HepG2 (cell line): Measurements from ENCODE around the gene DHRS4L2. TPM values are rescaled to one million over a fixed set of nuclear protein-coding genes. Genes with fewer than 3 reads are reported as not detected.

Experiments
- ATRX ChIP-seq: sonication (generic); formaldehyde crosslinking; IDR thresholded peaks from 2 replicates; pipeline ENCODE4 v1.4.0; 2020; ENCODE audit warnings: missing genetic modification reagents, borderline replicate concordance
- CCAR2 ChIP-seq: fragments of 200-400 bp; formaldehyde crosslinking; optimal IDR thresholded peaks from 2 replicates; pipeline ENCODE3; 2018; ENCODE audit warnings: low read depth, mild to moderate bottlenecking, low read length, moderate library complexity
- CREM ChIP-seq, 2 experiments: sonication (generic) in 1 of 2; formaldehyde crosslinking in 1 of 2; IDR thresholded peaks; 2 replicates each; pipeline versions ENCODE4 v1.4.0 to v1.6.1; 2016 to 2020; ENCODE audit warnings: antibody characterized with exemption in 1 of 2, mild to moderate bottlenecking in 1 of 2, missing genetic modification reagents in 1 of 2
- DPF2 ChIP-seq: sonication (generic); formaldehyde crosslinking; IDR thresholded peaks from 2 replicates; pipeline ENCODE4 v1.4.0; 2020; ENCODE audit warnings: mild to moderate bottlenecking, low read depth, missing genetic modification reagents, borderline replicate concordance
- GATA4 ChIP-seq: sonication (generic); IDR thresholded peaks from 2 replicates; pipeline ENCODE4 v1.6.1; 2016; ENCODE audit warnings: antibody characterized with exemption, low read depth, borderline replicate concordance
- HOXA7 ChIP-seq: sonication (generic); formaldehyde crosslinking; IDR thresholded peaks from 2 replicates; pipeline ENCODE4 v1.8.1; 2022; ENCODE audit warnings: mild to moderate bottlenecking, missing genetic modification reagents, moderate library complexity
- HOXA9 ChIP-seq: sonication (generic); formaldehyde crosslinking; IDR thresholded peaks from 2 replicates; pipeline ENCODE4 v1.8.1; 2022; ENCODE audit warnings: missing genetic modification reagents, mild to moderate bottlenecking, moderate library complexity, borderline replicate concordance
- NAIF1 ChIP-seq: sonication (generic); formaldehyde crosslinking; IDR thresholded peaks from 2 replicates; pipeline ENCODE4 v1.5.0; 2020; ENCODE audit warnings: mild to moderate bottlenecking, missing genetic modification reagents, borderline replicate concordance
- NONO ChIP-seq, 2 experiments: fragments of 450-650 bp in 1 of 2; sonication (generic) in 1 of 2; formaldehyde crosslinking in 1 of 2; IDR thresholded peaks in 1 of 2; conservative IDR thresholded peaks in 1 of 2; 2 replicates each; pipeline versions ENCODE4 v1.6.1 to v1.8.0; 2017 to 2022; ENCODE audit warnings: mild to moderate bottlenecking in 1 of 2, missing genetic modification reagents in 1 of 2, moderate library complexity in 1 of 2
- RARG ChIP-seq: sonication (generic); formaldehyde crosslinking; IDR thresholded peaks from 2 replicates; pipeline ENCODE4 v1.4.0; 2020; ENCODE audit warnings: low read depth, mild to moderate bottlenecking, missing genetic modification reagents
- SNRNP70 ChIP-seq: fragments of 200-400 bp; formaldehyde crosslinking; IDR thresholded peaks from 2 replicates; pipeline ENCODE4 v1.6.1; 2017; ENCODE audit warnings: mild to moderate bottlenecking, low read depth, low read length, moderate library complexity
- ZBTB38 ChIP-seq: sonication (generic); formaldehyde crosslinking; IDR thresholded peaks from 2 replicates; pipeline ENCODE4 v1.5.1; 2020; ENCODE audit warnings: mild to moderate bottlenecking, missing genetic modification reagents
- ZNF230 ChIP-seq: sonication (generic); formaldehyde crosslinking; IDR thresholded peaks from 2 replicates; pipeline ENCODE4 v1.4.0; 2020; ENCODE audit warnings: mild to moderate bottlenecking, missing genetic modification reagents
- ZNF335 ChIP-seq: sonication (generic); formaldehyde crosslinking; IDR thresholded peaks from 2 replicates; pipeline ENCODE4 v1.4.0; 2020; ENCODE audit warnings: missing genetic modification reagents
- ZNF33B ChIP-seq: sonication (generic); formaldehyde crosslinking; IDR thresholded peaks from 2 replicates; pipeline ENCODE4 v1.5.1; 2020; ENCODE audit warnings: mild to moderate bottlenecking, missing genetic modification reagents
- ZNF34 ChIP-seq: sonication (generic); formaldehyde crosslinking; IDR thresholded peaks from 2 replicates; pipeline ENCODE4 v1.4.0; 2020; ENCODE audit warnings: mild to moderate bottlenecking, missing genetic modification reagents, borderline replicate concordance
- ZNF446 ChIP-seq: sonication (generic); formaldehyde crosslinking; IDR thresholded peaks from 2 replicates; pipeline ENCODE4 v1.5.0; 2020; ENCODE audit warnings: mild to moderate bottlenecking, missing genetic modification reagents
- ZNF766 ChIP-seq: sonication (generic); formaldehyde crosslinking; IDR thresholded peaks from 2 replicates; pipeline ENCODE4 v1.5.0; 2020; ENCODE audit warnings: missing genetic modification reagents, borderline replicate concordance
- ZNF816 ChIP-seq: sonication (generic); formaldehyde crosslinking; IDR thresholded peaks from 2 replicates; pipeline ENCODE4 v1.8.0; 2022; ENCODE audit warnings: missing genetic modification reagents, mild to moderate bottlenecking, borderline replicate concordance
- polyA plus RNA-seq, 8 experiments: library from polyadenylated mRNA; depleted of rRNA in 3 of 8; stranded (reverse) in 7 of 8; unstranded in 1 of 8; fragments of >200 nt; fragmentation: Illumina TruSeq in 4 of 8; extraction: Trizol in 4 of 8; gene quantifications; 2 replicates each; pipeline versions ENCODE4 v1.2.1 to v1.2.3, GENCODE V29; 2011 to 2016; ENCODE audit warnings: low read depth in 4 of 8, missing spikeins in 1 of 8, mixed read lengths in 1 of 8; ENCODE audit not compliant: insufficient read depth in 1 of 8
- total RNA-seq, 5 experiments: library from RNA; depleted of rRNA; stranded (reverse); fragments of >200 nt; fragmentation: Illumina TruSeq; extraction: Trizol; gene quantifications; 2 replicates each; pipeline ENCODE4 v1.2.3, GENCODE V29; 2016; ENCODE audit warnings: low read depth in 1 of 5
- TF ChIP-seq, protein P1 (sequence below): sonication (generic); formaldehyde crosslinking; IDR thresholded peaks from 2 replicates; pipeline ENCODE4 v1.4.0; 2020; ENCODE audit warnings: missing genetic modification reagents
- TF ChIP-seq, protein P2 (sequence below): sonication (generic); formaldehyde crosslinking; IDR thresholded peaks from 2 replicates; pipeline ENCODE4 v1.4.0; 2020; ENCODE audit warnings: missing genetic modification reagents
- TF ChIP-seq, protein P3 (sequence below): IDR thresholded peaks from 2 replicates; pipeline ENCODE4 v1.6.1; 2018; ENCODE audit warnings: missing genetic modification reagents, mild to moderate bottlenecking, missing compliant biosample characterization

Gene DHRS4L2
- total and polyA plus RNA-seq, 2 of the 13 experiments (the other 11 are each of a cell fraction or from before 2014, with no cell fraction given): 24.7 to 38.2 TPM

DNA sequence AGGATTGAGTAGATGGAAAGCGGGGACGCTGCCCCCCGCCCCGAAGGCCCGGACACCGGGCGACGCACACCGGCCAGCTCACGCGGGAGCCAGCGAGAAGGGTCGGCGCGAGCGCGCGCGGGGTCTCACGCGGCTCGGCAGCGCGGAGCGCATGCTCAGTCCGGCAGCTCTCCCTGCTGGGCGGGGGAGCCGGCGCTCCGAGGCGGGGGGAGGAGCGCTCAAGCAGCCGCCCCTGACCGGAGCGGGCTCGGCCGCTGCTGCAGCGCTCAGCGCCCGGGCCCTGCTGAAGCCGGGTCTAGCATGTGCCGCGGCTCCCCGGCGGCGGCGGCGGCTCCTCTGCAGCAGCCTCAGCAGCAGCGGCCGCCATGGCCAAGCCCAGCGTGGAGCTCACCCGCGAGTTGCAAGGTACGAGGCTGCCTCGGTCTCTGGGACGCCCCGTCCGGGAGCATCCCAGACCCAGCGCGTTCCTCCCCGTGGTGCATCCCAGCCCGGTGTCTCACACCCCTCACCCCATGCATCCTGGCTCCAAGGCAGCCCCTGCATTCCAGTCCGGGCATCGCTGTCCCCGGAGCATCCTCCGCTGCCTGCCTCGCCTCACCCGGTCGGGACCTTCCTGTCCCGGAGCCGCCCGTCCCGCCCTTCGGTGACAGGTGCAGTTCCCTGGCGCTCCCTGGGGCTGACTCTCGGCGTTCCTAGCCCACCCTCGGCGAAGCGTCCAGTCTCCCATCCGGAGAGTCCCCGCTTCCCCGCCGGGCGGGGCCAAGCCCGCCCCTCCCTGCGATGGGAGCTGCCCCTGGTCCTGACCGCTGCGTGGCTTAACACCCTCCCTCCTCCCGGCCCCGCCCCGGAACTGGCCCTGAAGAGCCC lies 63.3 kb downstream of the DHRS4L2 start, which contains the start of gene CARMIL3 (continued):
- no peak for TF ChIP-seq GATA4
- no peak; the same call in 1 of the 2 replicates for TF ChIP-seq ZBTB38 (CRISPR knock-in tag)
- TF ChIP-seq HOXA7 (CRISPR knock-in tag): peak; percentile 89; the same call in 1 of the 2 replicates
- TF ChIP-seq HOXA9: peak; percentile 90
- no peak for TF ChIP-seq RARG (CRISPR knock-in tag)
- TF ChIP-seq ZNF335 (CRISPR knock-in tag): peak; percentile 78
- peak; percentile 84 for TF ChIP-seq ZNF33B (CRISPR knock-in tag)
- TF ChIP-seq ATRX (CRISPR knock-in tag): 0 out of 2 replicates have a peak, but pooled peaks have one; percentile 39
- no peak for TF ChIP-seq SNRNP70
- TF ChIP-seq, protein P1, sequence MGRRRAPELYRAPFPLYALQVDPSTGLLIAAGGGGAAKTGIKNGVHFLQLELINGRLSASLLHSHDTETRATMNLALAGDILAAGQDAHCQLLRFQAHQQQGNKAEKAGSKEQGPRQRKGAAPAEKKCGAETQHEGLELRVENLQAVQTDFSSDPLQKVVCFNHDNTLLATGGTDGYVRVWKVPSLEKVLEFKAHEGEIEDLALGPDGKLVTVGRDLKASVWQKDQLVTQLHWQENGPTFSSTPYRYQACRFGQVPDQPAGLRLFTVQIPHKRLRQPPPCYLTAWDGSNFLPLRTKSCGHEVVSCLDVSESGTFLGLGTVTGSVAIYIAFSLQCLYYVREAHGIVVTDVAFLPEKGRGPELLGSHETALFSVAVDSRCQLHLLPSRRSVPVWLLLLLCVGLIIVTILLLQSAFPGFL (CRISPR knock-in tag): 0 out of 2 replicates have a peak, but pooled peaks have one; percentile 60
- peak; percentile 64; the same call in 1 of the 2 replicates for TF ChIP-seq ZNF766
- TF ChIP-seq ZNF816: no peak
- 0 out of 2 replicates have a peak, but pooled peaks have one; percentile 44 for TF ChIP-seq DPF2
- TF ChIP-seq CREM (IDR thresholded peaks at IDR 0.05): no peak
- no peak for TF ChIP-seq CREM (CRISPR knock-in tag; IDR thresholded peaks at IDR 0.05)
- no peak; the same call in 1 of the 2 replicates for TF ChIP-seq ZNF230 (CRISPR knock-in tag)
- TF ChIP-seq CCAR2: no peak
- TF ChIP-seq NAIF1 (CRISPR knock-in tag): no peak; the same call in 1 of the 2 replicates
- TF ChIP-seq ZNF446 (CRISPR knock-in tag): peak; percentile 93
- TF ChIP-seq, protein P2, sequence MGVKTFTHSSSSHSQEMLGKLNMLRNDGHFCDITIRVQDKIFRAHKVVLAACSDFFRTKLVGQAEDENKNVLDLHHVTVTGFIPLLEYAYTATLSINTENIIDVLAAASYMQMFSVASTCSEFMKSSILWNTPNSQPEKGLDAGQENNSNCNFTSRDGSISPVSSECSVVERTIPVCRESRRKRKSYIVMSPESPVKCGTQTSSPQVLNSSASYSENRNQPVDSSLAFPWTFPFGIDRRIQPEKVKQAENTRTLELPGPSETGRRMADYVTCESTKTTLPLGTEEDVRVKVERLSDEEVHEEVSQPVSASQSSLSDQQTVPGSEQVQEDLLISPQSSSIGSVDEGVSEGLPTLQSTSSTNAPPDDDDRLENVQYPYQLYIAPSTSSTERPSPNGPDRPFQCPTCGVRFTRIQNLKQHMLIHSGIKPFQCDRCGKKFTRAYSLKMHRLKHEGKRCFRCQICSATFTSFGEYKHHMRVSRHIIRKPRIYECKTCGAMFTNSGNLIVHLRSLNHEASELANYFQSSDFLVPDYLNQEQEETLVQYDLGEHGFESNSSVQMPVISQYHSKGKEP (CRISPR knock-in tag): 0 out of 2 replicates have a peak, but pooled peaks have one; percentile 89
- TF ChIP-seq ZNF34 (CRISPR knock-in tag): no peak
- no peak for TF ChIP-seq NONO (IDR thresholded peaks at IDR 0.05)
- peak; percentile 64 for TF ChIP-seq NONO (CRISPR knock-in tag; conservative IDR thresholded peaks at IDR 0.05)
- TF ChIP-seq, protein P3, sequence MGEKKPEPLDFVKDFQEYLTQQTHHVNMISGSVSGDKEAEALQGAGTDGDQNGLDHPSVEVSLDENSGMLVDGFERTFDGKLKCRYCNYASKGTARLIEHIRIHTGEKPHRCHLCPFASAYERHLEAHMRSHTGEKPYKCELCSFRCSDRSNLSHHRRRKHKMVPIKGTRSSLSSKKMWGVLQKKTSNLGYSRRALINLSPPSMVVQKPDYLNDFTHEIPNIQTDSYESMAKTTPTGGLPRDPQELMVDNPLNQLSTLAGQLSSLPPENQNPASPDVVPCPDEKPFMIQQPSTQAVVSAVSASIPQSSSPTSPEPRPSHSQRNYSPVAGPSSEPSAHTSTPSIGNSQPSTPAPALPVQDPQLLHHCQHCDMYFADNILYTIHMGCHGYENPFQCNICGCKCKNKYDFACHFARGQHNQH (CRISPR knock-in tag): peak; percentile 78; the same call in 1 of the 2 replicates
